ENCODE data around the gene IL1A.

Gene IL1A

GRCh38 chr2:112817082-112817689 lies 32.9 kb upstream of the IL1A start:
- DNase-seq, result no peak

- no peak for DNase-seq
Observed at GRCh38 chr2:112814278-112814677, 30.0 kb upstream of the IL1A start.

- no peak for DNase-seq
Observed at GRCh38 chr2:112813280-112813966, 29.1 kb upstream of the IL1A start.

GRCh38 chr2:112812318-112813267 lies 28.3 kb upstream of the IL1A start:
- no peak for DNase-seq

GRCh38 chr2:112811841-112812306 lies 27.6 kb upstream of the IL1A start:
- no peak for DNase-seq

- DNase-seq, result no peak
Observed at GRCh38 chr2:112811276-112811831, 27.1 kb upstream of the IL1A start.

- no peak for DNase-seq
Observed at GRCh38 chr2:112809112-112809511, 24.8 kb upstream of the IL1A start.

GRCh38 chr2:112807233-112807807 lies 23.0 kb upstream of the IL1A start:
- no peak for DNase-seq

- no peak for DNase-seq
Observed at GRCh38 chr2:112805542-112805941, 21.2 kb upstream of the IL1A start.

- DNase-seq, result no peak
Observed at GRCh38 chr2:112803691-112804521, 19.6 kb upstream of the IL1A start.

- no peak for DNase-seq
Observed at GRCh38 chr2:112800881-112801583, 16.7 kb upstream of the IL1A start.

GRCh38 chr2:112798979-112799975 lies 15.0 kb upstream of the IL1A start:
- DNase-seq, result no peak

- DNase-seq, result no peak
Observed at GRCh38 chr2:112796486-112796885, 12.2 kb upstream of the IL1A start.

- no peak for DNase-seq
Observed at GRCh38 chr2:112795774-112796173, 11.5 kb upstream of the IL1A start.

- no peak for DNase-seq
Observed at GRCh38 chr2:112794841-112795240, 10.5 kb upstream of the IL1A start.

- peak in 1 of 2 experiments; percentile 2 for DNase-seq
Observed at GRCh38 chr2:112794131-112794733, 9.9 kb upstream of the IL1A start.

- DNase-seq, result no peak
Observed at GRCh38 chr2:112793449-112793978, 9.2 kb upstream of the IL1A start.

- DNase-seq, result no peak
Observed at GRCh38 chr2:112792419-112792818, 8.1 kb upstream of the IL1A start.

GRCh38 chr2:112791693-112792230 lies 7.5 kb upstream of the IL1A start:
- no peak for DNase-seq
